DOHH2 (cell line): ENCODE results near the gene KLK8.

Experiments
- H3F3A ChIP-seq: fragments of 200-600 bp; sonication (generic), shearing (Covaris generic); 2 replicates; pipeline ENCODE4 v1.6.0; 2016; ENCODE audit warnings: antibody characterized with exemption, mild to moderate bottlenecking; ENCODE audit not compliant: control insufficient read depth, insufficient read depth
- H3K27ac ChIP-seq: fragments of 200-600 bp; sonication (generic); 2 replicates; pipeline ENCODE4 v1.5.1; 2014; ENCODE audit warnings: low read depth, mild to moderate bottlenecking, low read length, moderate library complexity
- H3K27me3 ChIP-seq: fragments of 200-600 bp; sonication (generic); 2 replicates; pipeline ENCODE4 v1.6.1; 2014; ENCODE audit warnings: mild to moderate bottlenecking, low read length, mixed read lengths; ENCODE audit not compliant: control insufficient read depth
- H3K36me3 ChIP-seq: fragments of 200-600 bp; sonication (generic); 2 replicates; pipeline ENCODE4 v1.6.1; 2014; ENCODE audit warnings: mild to moderate bottlenecking, low read length, moderate library complexity, mixed read lengths; ENCODE audit not compliant: control insufficient read depth
- H3K4me1 ChIP-seq: fragments of 200-600 bp; sonication (generic); 2 replicates; pipeline ENCODE4 v1.6.1; 2014; ENCODE audit warnings: mild to moderate bottlenecking, low read length, mixed read lengths; ENCODE audit not compliant: control insufficient read depth
- H3K4me2 ChIP-seq: fragments of 200-600 bp; sonication (generic); 2 replicates; pipeline ENCODE4 v1.6.0; 2014; ENCODE audit warnings: mild to moderate bottlenecking, low read length, moderate library complexity
- H3K4me3 ChIP-seq: fragments of 200-600 bp; sonication (generic); 2 replicates; pipeline ENCODE4 v1.5.1; 2014; ENCODE audit warnings: mild to moderate bottlenecking, low read length, mixed read lengths
- H3K79me2 ChIP-seq: fragments of 200-600 bp; sonication (generic); 2 replicates; pipeline ENCODE4 v1.6.1; 2014; ENCODE audit warnings: mild to moderate bottlenecking, low read length, mixed read lengths; ENCODE audit not compliant: control insufficient read depth
- H3K9me2 ChIP-seq: fragments of 200-600 bp; sonication (generic); replicated peaks from 2 replicates; pipeline ENCODE4 v1.6.1; 2014; ENCODE audit warnings: mild to moderate bottlenecking, low read length, mixed read lengths; ENCODE audit not compliant: control insufficient read depth
- H3K9me3 ChIP-seq: fragments of 200-600 bp; sonication (generic); 2 replicates; pipeline ENCODE4 v1.6.1; 2014; ENCODE audit warnings: antibody characterized with exemption, low read length, mixed read lengths; ENCODE audit not compliant: control insufficient read depth, insufficient read depth
- H4K20me1 ChIP-seq: fragments of 200-600 bp; sonication (generic); 2 replicates; pipeline ENCODE4 v1.6.0; 2014; ENCODE audit warnings: low read depth, mild to moderate bottlenecking, antibody characterized with exemption, low read length, moderate library complexity; ENCODE audit not compliant: control insufficient read depth, insufficient read depth
- EZH2phosphoT487 ChIP-seq: fragments of 200-600 bp; sonication (generic); IDR thresholded peaks from 2 replicates; pipeline ENCODE4 v1.6.1; 2017; ENCODE audit warnings: borderline replicate concordance, mild to moderate bottlenecking, antibody characterized with exemption, low read length, moderate library complexity, mixed read lengths
- TF ChIP-seq, protein P1 (sequence below): fragments of 200-600 bp; sonication (generic); IDR thresholded peaks from one replicate; pipeline ENCODE4 v1.5.1; 2014; ENCODE audit warnings: antibody characterized with exemption, mild to moderate bottlenecking, low read depth, low read length; ENCODE audit not compliant: poor library complexity, severe bottlenecking

The KLK8 gene

DNA sequence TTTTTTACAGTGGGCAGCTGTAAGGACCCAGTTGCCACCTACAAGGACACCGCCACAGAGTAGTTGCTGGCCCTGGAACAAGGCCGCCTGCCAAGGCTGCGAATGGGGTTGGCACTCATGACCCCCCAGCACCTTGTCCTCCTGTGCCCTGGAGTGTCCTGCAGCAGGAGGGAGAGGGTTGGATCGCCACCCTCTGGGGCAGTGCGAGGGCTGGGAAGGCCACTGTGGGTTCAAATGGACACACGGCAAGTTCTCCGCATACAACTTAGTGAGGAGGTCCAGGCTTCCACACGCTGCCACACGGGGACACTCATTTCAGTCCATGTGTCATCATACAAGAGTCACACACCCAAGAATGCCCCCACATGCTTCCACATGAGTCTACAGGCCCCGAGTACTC is 978 bp downstream of the KLK8 start:
- no peak overlapping the region for H3K4me3 ChIP-seq
- no peak overlapping the region for H3K27ac ChIP-seq
- no peaks in the 10 kb centered on the region for H3K27me3 ChIP-seq

GRCh38 chr19:50998686-50999085 is 2.7 kb downstream of the KLK8 start:
- Histone ChIP-seq H3K9me2 (no peaks in the 10 kb centered on the region), H3K4me1 (no peaks in the 10 kb centered on the region), H3K27ac (no peak overlapping the region), H3K4me3 (no peak overlapping the region), H3K36me3 (no peaks in the 10 kb centered on the region), H3K79me2 (no peaks in the 10 kb centered on the region), H3K4me2 (no peak overlapping the region), H3F3A (no peaks in the 10 kb centered on the region), H4K20me1 (no peaks in the 10 kb centered on the region), H3K27me3 (no peaks in the 10 kb centered on the region), H3K9me3 (peaks cover 9% of the 10 kb centered on the region; the same call in 1 of the 2 replicates)
- TF ChIP-seq, protein P1, sequence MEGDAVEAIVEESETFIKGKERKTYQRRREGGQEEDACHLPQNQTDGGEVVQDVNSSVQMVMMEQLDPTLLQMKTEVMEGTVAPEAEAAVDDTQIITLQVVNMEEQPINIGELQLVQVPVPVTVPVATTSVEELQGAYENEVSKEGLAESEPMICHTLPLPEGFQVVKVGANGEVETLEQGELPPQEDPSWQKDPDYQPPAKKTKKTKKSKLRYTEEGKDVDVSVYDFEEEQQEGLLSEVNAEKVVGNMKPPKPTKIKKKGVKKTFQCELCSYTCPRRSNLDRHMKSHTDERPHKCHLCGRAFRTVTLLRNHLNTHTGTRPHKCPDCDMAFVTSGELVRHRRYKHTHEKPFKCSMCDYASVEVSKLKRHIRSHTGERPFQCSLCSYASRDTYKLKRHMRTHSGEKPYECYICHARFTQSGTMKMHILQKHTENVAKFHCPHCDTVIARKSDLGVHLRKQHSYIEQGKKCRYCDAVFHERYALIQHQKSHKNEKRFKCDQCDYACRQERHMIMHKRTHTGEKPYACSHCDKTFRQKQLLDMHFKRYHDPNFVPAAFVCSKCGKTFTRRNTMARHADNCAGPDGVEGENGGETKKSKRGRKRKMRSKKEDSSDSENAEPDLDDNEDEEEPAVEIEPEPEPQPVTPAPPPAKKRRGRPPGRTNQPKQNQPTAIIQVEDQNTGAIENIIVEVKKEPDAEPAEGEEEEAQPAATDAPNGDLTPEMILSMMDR: no peak
- TF ChIP-seq EZH2phosphoT487: no peak

More for the DNA sequence above, 978 bp downstream of the KLK8 start:
- no peaks in the 10 kb centered on the region for H3F3A ChIP-seq
- no peaks in the 10 kb centered on the region for H3K79me2 ChIP-seq
- H3K4me1 ChIP-seq: no peaks in the 10 kb centered on the region
- H3K9me2 ChIP-seq: no peaks in the 10 kb centered on the region
- no peaks in the 10 kb centered on the region for H3K36me3 ChIP-seq
- TF ChIP-seq, protein P1: no peak
- no peak for TF ChIP-seq EZH2phosphoT487
- H3K4me2 ChIP-seq: no peak overlapping the region
- H4K20me1 ChIP-seq: no peaks in the 10 kb centered on the region
- H3K9me3 ChIP-seq: no peaks in the 10 kb centered on the region

DNA sequence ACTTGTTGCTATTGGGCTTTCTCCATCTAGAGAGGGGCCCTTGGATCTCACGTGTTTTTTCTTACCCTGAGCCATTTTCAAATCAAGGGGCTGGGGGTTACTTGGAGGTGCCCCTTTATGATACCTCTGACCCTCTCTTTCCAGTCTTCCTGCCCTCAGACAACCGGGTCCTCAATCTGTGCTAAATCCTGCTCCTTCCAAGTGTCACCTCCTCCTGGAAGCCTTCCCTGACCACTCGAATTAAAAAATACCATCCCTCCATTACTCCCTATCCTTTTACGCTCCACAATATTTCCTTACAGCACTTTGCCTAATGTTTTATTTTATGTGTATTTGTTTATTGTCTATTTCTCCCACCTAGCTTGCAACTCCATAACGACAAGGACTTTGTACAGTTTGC is 3.3 kb downstream of the KLK8 start:
- Histone ChIP-seq H3K9me2 (no peaks in the 10 kb centered on the region), H4K20me1 (no peaks in the 10 kb centered on the region), H3K4me3 (no peak overlapping the region), H3K9me3 (peaks cover 9% of the 10 kb centered on the region; the same call in 1 of the 2 replicates), H3K4me2 (no peak overlapping the region), H3K36me3 (no peaks in the 10 kb centered on the region), H3K79me2 (no peaks in the 10 kb centered on the region), H3K27ac (no peak overlapping the region), H3F3A (no peaks in the 10 kb centered on the region), H3K4me1 (no peaks in the 10 kb centered on the region), H3K27me3 (no peaks in the 10 kb centered on the region)
- TF ChIP-seq EZH2phosphoT487: no peak
- TF ChIP-seq, protein P1: no peak
